ENCODE results near the gene CLK4.

GRCh38 chr5:178554311-178554710 lies 72.5 kb downstream of the CLK4 start:
- TF ChIP-seq CTCF (IDR thresholded peaks at IDR 0.05), result no peak
- TF ChIP-seq POLR2A (IDR thresholded peaks at IDR 0.05), result no peak
